Thymus (tissue), 11 donors: ENCODE results near the gene SLC28A1. TPM values are rescaled to one million over a fixed set of nuclear protein-coding genes. Genes with fewer than 3 reads are reported as not detected.

ENCODE experiments used
- DNase-seq, 9 donors: peaks; one replicate each; pipeline ENCODE4 v3.0.0-alpha.2; 2013; ENCODE audit warnings: low spot score in 9 of 9, low read depth in 6 of 9, missing footprints in 1 of 9
- H3K27ac ChIP-seq, 2 donors: one replicate each; pipeline ENCODE4 v1.5.1; 2013; ENCODE audit warnings: control low read depth in 1 of 2, low read depth in 1 of 2, low read length in 1 of 2, mild to moderate bottlenecking in 1 of 2, moderate library complexity in 1 of 2
- H3K27me3 ChIP-seq, 2 donors: one replicate each; pipeline ENCODE4 v1.5.1; 2013; ENCODE audit warnings: low read length in 1 of 2; ENCODE audit not compliant: control insufficient read depth in 2 of 2, insufficient read depth in 1 of 2
- H3K36me3 ChIP-seq, 2 donors: one replicate each; pipeline ENCODE4 v1.5.1; 2013; ENCODE audit warnings: low read length in 1 of 2, mild to moderate bottlenecking in 1 of 2, moderate library complexity in 1 of 2; ENCODE audit not compliant: control insufficient read depth in 2 of 2, insufficient read depth in 2 of 2
- H3K4me1 ChIP-seq, 2 donors: one replicate each; pipeline ENCODE4 v1.5.1; 2013; ENCODE audit warnings: low read length in 2 of 2; ENCODE audit not compliant: control insufficient read depth in 2 of 2, insufficient read depth in 2 of 2
- H3K4me3 ChIP-seq, 2 donors: one replicate each; pipeline ENCODE4 v1.5.1; 2013; ENCODE audit warnings: low read length in 2 of 2, control low read depth in 1 of 2, mild to moderate bottlenecking in 1 of 2
- H3K9me3 ChIP-seq, 2 donors: one replicate each; pipeline ENCODE4 v1.5.1; 2013; ENCODE audit warnings: low read length in 1 of 2, mild to moderate bottlenecking in 1 of 2; ENCODE audit not compliant: control insufficient read depth in 2 of 2, insufficient read depth in 1 of 2
- WGBS: extraction: QIAGEN DNeasy Blood & Tissue Kit; methylation state at CpG from one replicate; pipeline ENCODE4 v1.1.7; 2013; 5-methylcytosine and 5-hydroxymethylcytosine counted together
- polyA plus RNA-seq: library from polyadenylated mRNA; stranded (reverse); fragments of 200-250 nt; gene quantifications from one replicate; pipeline ENCODE4 v1.2.3, GENCODE V29; 2013
- total RNA-seq: library from RNA; stranded (reverse); fragments of 120-200 nt; gene quantifications from one replicate; pipeline ENCODE4 v1.2.4, GENCODE V29; 2013
- donor health status: healthy.

SLC28A1 gene
- total and polyA plus RNA-seq, 2 donors = 0.05 to 0.18 TPM

DNA sequence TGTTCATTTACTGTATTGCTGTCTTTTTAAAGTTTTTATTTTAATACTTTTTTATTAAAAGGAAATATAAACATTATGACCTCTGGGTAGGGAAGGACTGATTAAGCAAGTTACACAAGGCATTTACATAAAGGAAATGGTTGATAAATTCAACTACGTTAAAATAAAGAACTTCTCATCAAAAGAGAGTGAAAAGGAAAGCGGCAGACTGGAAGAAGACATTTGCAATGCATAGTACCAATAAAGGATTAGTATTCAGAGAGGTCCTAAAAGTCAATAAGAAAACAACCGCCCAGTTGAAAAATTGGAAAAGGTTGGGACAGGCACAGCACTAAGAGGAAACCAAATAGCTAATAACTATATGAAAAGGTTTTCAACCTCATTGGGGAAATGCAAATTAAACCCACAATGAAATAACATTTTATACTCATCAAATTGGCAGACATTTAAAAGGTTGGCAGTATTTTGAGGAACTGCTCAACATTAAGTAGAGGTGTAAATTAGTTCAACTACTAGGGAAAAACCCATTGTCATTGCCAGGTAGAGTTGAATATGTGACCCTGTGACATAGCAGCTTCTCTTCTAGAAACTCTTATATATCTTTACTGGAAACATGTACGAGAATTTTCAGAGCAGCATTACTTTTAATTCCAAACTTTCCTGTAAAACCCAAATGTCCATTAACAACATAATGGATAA lies 106.7 kb downstream of the SLC28A1 start:
- no peaks in the 10 kb centered on the region for H3K4me1 ChIP-seq
- no peaks in the 10 kb centered on the region for H3K36me3 ChIP-seq
- no peak overlapping the region for H3K4me3 ChIP-seq
- H3K27me3 ChIP-seq = no peaks in the 10 kb centered on the region
- H3K9me3 ChIP-seq = no peaks in the 10 kb centered on the region
- DNase-seq = no peak
- 86% methylated on average over 4 of the region's 4 CpGs for WGBS
- no peak overlapping the region for H3K27ac ChIP-seq

DNA sequence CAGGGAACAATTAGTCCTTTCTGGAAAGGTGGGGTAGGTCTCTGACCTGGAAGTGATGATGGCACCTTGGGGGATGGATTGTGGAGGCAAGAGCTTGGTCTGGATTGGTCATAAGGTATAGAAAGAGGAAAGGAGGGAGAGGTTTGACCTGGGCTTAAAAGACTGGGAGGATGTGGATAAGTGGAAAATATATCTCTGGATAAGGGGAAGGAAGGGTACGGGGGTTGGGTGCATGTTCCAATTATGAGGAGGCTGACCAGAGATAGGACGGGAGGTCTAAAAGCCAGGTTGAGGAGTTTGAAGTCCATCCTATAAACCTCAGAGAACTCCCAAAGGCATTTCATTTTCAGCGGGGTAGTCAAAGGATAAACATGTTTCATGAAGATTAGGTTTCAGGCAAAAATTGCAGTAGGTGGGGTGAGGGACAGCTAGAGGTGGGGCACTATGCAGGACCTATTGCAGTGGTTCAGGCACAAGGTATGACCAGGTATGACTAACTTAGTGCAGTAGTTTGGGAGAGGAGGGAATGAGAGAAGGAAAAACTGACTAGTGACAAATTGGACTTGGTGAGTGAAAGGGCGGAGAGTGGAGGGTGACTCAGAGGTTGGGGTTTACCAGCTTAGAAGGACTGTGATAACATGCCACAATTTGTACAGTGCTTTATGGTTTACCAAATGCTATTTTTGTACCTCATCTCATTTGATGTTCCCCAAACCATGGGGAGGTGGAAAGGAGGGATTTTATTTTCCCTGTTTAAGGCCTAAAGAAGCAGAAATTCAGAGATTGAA lies 107.9 kb downstream of the SLC28A1 start:
- DNase-seq = no peak
- no peaks in the 10 kb centered on the region for H3K9me3 ChIP-seq
- WGBS = 97% methylated on average over 4 of the region's 4 CpGs
- H3K27me3 ChIP-seq = no peaks in the 10 kb centered on the region
- no peak overlapping the region for H3K27ac ChIP-seq
- no peaks in the 10 kb centered on the region for H3K4me1 ChIP-seq
- H3K4me3 ChIP-seq = no peak overlapping the region
- H3K36me3 ChIP-seq = no peaks in the 10 kb centered on the region

Other genes starting within 250 kb of the SLC28A1 start
- gene WDR73, start 230.4 kb upstream of the SLC28A1 start, total RNA-seq = 20.4 TPM
- gene WDR73, start 230.4 kb upstream of the SLC28A1 start, polyA plus RNA-seq = 22.4 TPM
- gene NMB, start 226.5 kb upstream of the SLC28A1 start, total RNA-seq = 5.8 TPM
- gene NMB, start 226.5 kb upstream of the SLC28A1 start, polyA plus RNA-seq = 4.9 TPM
- gene SEC11A, start 168.5 kb upstream of the SLC28A1 start, total RNA-seq = 120 TPM
- 158 TPM for gene SEC11A, start 168.5 kb upstream of the SLC28A1 start, polyA plus RNA-seq
- 5.9 TPM for gene ZNF592, start 136.1 kb upstream of the SLC28A1 start, total RNA-seq
- 9.7 TPM for gene ZNF592, start 136.1 kb upstream of the SLC28A1 start, polyA plus RNA-seq
- 1.1 TPM for gene ALPK3, start 67.3 kb upstream of the SLC28A1 start, total RNA-seq
- gene ALPK3, start 67.3 kb upstream of the SLC28A1 start, polyA plus RNA-seq = 1.3 TPM
- gene PDE8A, start 97.2 kb downstream of the SLC28A1 start, total RNA-seq = 8.5 TPM
- 23.0 TPM for gene PDE8A, start 97.2 kb downstream of the SLC28A1 start, polyA plus RNA-seq